Measurements from ENCODE around the gene FOXK1.

The FOXK1 gene

DNA sequence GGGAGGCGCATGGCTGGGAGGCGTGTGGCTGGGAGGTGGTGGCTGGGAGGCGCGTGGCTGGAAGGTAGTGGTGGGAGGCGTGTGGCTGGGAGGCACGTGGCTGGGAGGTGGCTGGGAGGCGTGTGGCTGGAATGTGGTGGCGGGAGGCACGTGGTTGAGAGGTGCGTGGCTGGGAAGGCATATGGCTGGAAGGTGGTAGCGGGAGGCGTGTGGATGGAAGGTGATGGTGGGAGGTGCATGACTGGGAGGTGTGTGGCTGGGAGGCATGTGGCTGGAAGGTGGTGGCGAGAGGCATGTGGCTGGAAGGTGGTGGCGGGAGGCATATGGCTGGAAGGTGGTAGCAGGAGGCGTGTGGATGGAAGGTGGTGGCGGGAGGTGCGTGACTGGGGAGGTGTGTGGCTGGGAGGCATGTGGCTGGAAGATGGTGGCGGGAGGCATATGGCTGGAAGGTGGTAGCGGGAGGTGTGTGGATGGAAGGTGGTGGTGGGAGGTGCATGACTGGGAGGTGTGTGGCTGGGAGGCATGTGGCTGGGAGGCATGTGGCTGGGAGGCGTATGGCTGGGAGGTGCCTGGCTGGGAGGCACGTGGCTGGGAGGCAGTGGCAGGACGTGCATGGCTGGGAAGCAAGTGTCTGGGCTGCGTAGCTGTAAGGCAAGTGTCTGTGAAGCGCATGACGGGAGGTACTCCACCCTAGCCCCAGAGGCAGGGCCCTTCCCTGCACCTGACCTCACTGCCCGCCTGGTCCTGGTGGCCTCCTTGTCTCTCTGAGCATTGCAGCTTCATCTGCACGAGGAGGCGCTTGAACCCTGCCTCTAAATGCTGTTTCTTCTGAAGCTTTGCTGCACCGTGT, 35.1 kb downstream of the FOXK1 start:
- Mint-ChIP-seq H3K36me3 (ENCODE audit: low read depth) (peaks cover 12% of the 10 kb centered on the region), H3K27ac (peak overlapping the region; percentile 68), H3K4me3 (no peak overlapping the region), H3K27me3 (no peaks in the 10 kb centered on the region), H3K4me1 (ENCODE audit: low read depth) (peaks cover 44% of the 10 kb centered on the region), H3K9me3 (no peaks in the 10 kb centered on the region)

DNA sequence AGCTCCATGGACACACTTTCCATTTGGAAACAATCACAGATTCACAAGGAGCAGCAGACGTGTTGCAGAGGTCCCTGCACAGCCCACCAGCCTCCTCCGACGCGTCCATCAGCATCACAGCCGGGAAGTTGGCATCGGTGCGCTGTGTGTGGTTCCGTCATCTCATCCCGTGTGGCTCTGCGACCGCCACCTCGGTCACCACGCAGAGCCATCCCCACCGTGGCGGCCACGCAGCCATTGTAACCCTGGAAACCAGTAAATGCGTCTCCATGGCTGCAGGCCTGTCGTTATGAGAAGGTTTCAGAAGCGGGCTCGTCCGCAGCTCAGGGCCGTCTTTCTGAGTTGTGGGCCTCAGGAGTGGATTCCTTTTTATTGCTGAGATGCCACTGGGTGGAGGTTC, 36.0 kb downstream of the FOXK1 start:
- peaks cover 39% of the 10 kb centered on the region for H3K4me1 Mint-ChIP-seq (ENCODE audit: low read depth)
- no peaks in the 10 kb centered on the region for H3K9me3 Mint-ChIP-seq
- H3K36me3 Mint-ChIP-seq (ENCODE audit: low read depth), result peaks cover 14% of the 10 kb centered on the region
- no peak overlapping the region for H3K27ac Mint-ChIP-seq
- no peak overlapping the region for H3K4me3 Mint-ChIP-seq
- H3K27me3 Mint-ChIP-seq, result no peaks in the 10 kb centered on the region

DNA sequence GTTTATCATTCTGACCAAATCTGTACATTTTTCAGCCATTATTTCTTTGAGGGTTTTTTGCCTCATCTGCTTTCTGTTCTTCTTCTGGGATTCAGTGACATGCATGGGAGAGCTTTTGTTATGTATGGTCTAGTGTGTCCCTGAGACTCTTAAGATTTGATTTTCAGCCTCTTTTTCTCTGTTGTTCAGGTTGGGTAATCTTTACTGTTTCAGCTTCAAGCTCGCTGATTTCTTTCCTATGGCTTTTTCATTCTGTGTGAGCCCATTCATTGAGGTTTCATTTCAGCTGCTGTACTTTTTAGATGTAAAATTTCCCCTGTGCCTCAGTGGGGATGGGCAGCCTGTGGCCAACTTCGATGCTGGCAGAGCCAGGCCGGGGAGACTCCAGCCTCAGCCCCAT, 38.1 kb downstream of the FOXK1 start:
- Mint-ChIP-seq H3K4me3 (no peak overlapping the region), H3K27me3 (no peaks in the 10 kb centered on the region), H3K36me3 (ENCODE audit: low read depth) (peaks cover 10% of the 10 kb centered on the region), H3K27ac (no peak overlapping the region), H3K4me1 (ENCODE audit: low read depth) (peaks cover 47% of the 10 kb centered on the region), H3K9me3 (no peaks in the 10 kb centered on the region)

DNA sequence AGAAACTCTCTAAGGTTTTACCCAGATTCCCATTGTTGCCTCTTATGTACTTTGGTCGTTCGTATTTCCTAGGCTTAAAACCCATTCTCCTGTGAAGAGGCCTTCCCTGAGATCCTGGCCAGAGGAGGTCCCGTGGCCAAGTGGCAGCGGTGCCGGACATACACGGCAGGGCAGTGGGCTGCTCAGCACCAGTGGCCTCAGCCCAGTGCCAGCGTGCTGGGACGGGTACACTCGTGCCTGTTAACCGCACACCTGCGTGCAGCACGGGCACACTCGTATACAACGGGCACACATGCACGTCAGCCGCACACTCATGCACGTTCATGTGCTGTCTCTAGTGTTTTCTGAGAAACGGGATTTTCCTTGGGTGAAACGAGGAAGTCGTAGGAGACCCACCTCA, 40.2 kb downstream of the FOXK1 start:
- Mint-ChIP-seq H3K4me3 (no peak overlapping the region), H3K27me3 (no peaks in the 10 kb centered on the region), H3K36me3 (ENCODE audit: low read depth) (peaks cover 10% of the 10 kb centered on the region), H3K4me1 (ENCODE audit: low read depth) (peaks cover 57% of the 10 kb centered on the region), H3K9me3 (no peaks in the 10 kb centered on the region), H3K27ac (no peak overlapping the region)

DNA sequence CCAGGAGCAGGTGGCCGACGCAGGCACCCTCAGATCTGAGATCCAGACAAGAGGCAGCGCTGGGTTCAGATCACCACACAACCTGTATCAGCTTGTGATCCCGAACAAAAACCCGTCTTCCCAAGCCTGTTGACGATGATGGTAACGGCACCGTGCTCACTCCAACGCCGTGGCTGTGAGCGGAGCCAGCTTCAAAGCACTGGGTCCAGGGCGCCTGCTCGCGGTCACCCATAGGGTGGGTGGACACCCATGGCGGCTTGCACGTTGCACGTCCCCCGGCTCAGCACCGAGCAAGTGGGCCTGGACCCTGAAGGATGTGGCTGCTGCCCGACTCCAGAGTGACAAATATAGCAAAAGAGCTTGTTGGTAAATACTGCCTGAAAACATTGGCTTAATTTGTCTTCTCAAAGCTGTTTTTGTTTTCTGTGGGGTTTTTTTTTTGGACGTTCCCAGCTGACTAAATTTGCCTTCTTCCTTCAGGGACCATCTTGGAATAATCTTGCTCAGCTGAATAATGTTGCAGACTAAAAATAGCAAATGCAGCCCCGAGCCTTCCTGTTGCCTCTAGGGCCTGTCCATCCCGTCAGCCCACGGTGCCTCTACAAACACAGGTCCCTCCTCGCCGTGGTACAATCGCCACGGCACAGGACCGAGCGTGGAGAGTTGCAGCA, 41.0 kb downstream of the FOXK1 start:
- H3K4me3 Mint-ChIP-seq, result no peak overlapping the region
- H3K4me1 Mint-ChIP-seq (ENCODE audit: low read depth), result peaks cover 57% of the 10 kb centered on the region
- no peak overlapping the region for H3K27ac Mint-ChIP-seq
- H3K36me3 Mint-ChIP-seq (ENCODE audit: low read depth), result peaks cover 11% of the 10 kb centered on the region
- H3K9me3 Mint-ChIP-seq, result no peaks in the 10 kb centered on the region
- no peaks in the 10 kb centered on the region for H3K27me3 Mint-ChIP-seq

DNA sequence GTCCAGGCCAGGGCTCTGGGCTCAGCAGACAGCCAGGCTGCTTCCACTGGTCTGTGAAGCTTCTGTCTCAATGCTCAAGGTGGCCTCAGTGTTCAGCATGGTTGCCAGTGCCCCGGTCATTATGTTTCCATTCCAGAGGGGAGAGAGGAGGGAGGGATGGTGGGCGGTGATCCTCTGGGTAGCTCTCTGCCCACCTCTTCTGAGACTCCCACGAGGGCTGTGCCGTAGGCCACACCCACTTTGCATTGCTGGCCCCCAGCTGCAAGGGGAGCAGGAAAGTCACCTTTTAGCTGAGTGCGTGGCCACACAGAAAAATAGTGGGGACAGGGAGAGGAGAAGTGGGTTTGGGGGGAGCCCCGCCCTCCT, 42.5 kb downstream of the FOXK1 start:
- H3K36me3 Mint-ChIP-seq (ENCODE audit: low read depth), result peaks cover 13% of the 10 kb centered on the region
- peaks cover 64% of the 10 kb centered on the region for H3K4me1 Mint-ChIP-seq (ENCODE audit: low read depth)

DNA sequence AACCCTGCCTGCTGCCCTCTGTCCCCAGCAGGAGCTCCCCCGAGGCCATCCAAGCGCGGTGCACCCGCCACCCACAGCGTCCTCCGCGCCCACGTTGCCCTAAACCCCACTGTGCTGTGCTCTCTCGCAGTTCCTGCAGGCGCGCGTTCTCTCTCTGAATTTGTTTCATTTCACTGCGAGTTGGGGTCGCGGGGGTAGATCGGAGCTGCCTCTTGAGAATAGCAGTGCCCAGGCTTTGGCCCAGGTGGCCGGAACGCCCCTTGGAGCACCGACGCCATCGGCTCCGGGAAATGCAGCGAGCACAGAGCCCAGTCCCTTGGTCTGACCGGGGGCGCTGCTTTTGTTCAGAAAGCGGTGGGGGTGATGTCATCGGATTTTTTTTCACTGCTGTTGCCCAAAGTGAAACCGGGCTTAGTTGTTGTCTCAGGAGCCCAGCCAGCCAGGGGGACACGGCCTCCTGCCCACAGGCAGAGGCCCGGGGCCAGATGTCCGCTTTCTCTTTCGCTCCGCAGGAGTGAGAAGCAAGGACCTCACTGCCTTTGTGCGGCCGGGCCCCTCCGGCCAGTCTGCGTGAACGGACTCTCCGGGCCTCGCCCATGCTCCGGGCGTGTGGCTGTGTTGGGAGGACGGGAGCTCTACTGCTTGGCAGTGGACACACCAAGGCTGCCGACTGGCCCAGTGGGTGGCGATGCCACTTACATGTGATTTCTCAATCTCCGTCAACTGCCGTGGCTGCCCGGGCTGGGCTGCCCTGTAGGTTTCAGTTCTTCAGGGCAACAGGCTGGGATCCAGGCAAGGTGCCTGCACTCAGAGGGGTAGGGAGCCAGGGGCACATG, 43.1 kb downstream of the FOXK1 start:
- H3K4me3 Mint-ChIP-seq, result peak overlapping the region; percentile 83

More for the DNA sequence above, 42.5 kb downstream of the FOXK1 start:
- H3K4me3 Mint-ChIP-seq, result peak overlapping the region; percentile 83
- H3K9me3 Mint-ChIP-seq, result no peaks in the 10 kb centered on the region
- H3K27me3 Mint-ChIP-seq, result no peaks in the 10 kb centered on the region
- H3K27ac Mint-ChIP-seq, result peak overlapping the region; percentile 89

DNA sequence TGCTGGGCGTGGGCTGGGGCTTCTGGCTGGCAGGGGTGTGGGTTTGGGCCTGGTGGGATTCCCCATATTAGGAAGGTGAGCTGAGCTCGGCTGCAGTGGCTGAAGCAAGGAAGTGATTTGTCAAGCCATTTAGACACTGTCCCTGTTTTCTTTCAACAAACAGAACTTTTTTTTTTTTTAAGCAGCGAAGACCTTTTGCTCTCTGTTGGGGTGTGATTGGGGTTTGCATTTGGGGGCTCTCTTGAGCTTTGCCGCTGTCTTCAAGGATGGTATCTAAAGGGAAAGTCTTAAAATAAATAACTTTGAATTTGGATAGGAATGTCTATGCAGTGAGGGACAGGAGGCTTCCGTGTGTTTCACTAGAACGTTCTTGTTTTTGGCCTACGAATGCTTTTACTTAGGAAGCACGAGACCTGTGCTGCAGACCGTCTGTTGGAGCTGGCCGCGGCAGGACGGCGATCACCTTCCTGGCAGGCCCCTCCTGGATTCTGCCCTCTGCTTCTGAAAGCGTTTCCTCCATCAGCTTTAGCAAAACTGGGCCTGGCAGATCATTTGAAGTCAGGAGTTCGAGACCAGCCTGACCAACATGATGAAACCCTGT, 43.9 kb downstream of the FOXK1 start:
- H3K4me1 Mint-ChIP-seq (ENCODE audit: low read depth), result peaks cover 64% of the 10 kb centered on the region

More for the DNA sequence above, 43.1 kb downstream of the FOXK1 start:
- Mint-ChIP-seq H3K4me1 (ENCODE audit: low read depth) (peaks cover 64% of the 10 kb centered on the region), H3K27me3 (no peaks in the 10 kb centered on the region), H3K9me3 (no peaks in the 10 kb centered on the region), H3K27ac (peak overlapping the region; percentile 89), H3K36me3 (ENCODE audit: low read depth) (peaks cover 8% of the 10 kb centered on the region)

DNA sequence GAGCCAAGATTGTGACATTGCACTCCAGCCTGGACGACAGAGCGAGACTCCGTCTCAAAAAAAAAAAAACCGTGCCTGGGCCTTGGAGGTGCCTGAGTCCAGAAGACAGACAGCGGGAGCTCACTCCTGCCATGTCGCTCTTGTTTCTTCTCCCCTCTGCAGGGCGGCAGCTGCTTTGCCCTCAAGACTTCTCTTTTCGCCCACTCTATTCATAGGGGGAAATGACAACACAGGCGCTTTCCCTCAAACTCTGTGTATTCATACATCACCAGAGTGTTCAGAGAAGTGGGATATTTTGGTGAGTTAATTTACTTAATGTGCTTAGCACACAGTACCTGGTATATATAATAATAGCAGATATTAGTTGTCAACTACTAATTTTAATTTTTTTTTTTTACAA, 44.5 kb downstream of the FOXK1 start:
- Mint-ChIP-seq H3K4me3 (peak overlapping the region; percentile 35), H3K9me3 (no peaks in the 10 kb centered on the region), H3K27me3 (no peaks in the 10 kb centered on the region), H3K36me3 (ENCODE audit: low read depth) (peaks cover 8% of the 10 kb centered on the region), H3K4me1 (ENCODE audit: low read depth) (peaks cover 67% of the 10 kb centered on the region), H3K27ac (peak overlapping the region; percentile 89)

More for the DNA sequence above, 43.9 kb downstream of the FOXK1 start:
- Mint-ChIP-seq H3K4me3 (peak overlapping the region; percentile 83), H3K27ac (peak overlapping the region; percentile 89), H3K9me3 (no peaks in the 10 kb centered on the region), H3K36me3 (ENCODE audit: low read depth) (peaks cover 8% of the 10 kb centered on the region), H3K27me3 (no peaks in the 10 kb centered on the region)

DNA sequence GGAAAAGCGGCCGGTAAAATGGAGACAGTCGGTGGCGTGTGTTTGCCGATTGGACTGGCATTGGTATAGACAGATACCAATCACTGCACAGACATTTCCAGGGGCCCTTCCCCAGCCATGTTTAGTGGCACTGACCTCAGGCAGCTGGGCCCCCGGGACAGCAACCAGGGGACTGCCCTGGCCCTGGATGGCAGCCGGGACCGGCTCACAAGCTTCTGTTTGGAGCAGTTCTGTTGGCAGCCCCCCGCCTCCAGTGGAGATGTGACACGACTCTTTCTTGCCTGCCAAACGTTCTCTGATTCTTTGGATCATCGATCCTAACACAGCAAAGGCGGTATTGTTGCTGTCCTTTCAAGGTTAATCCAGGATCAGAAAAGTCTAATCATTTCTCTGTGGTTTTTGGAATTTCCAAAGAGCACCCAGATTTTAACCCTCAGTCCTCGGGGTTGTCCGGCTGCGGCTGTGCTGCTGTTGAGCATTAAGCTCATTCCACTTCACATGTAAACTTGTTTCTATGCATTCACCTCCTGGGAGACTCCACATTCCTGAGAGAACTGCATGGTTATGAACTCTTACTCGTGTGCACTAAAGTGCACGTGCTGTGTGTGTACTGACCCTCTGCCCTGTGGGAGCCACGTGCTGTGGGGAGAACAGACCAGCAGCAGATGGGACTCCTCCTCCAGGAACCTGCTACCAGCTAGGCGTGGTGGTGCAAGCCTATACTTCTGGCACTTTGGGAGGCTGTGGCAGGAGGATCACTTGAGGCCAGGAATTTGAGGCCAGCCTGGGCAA, 46.0 kb downstream of the FOXK1 start:
- no peaks in the 10 kb centered on the region for H3K9me3 Mint-ChIP-seq
- H3K36me3 Mint-ChIP-seq (ENCODE audit: low read depth), result peaks cover 18% of the 10 kb centered on the region
- H3K27me3 Mint-ChIP-seq, result no peaks in the 10 kb centered on the region
- H3K4me3 Mint-ChIP-seq, result no peak overlapping the region
- H3K4me1 Mint-ChIP-seq (ENCODE audit: low read depth), result peaks cover 67% of the 10 kb centered on the region
- H3K27ac Mint-ChIP-seq, result no peak overlapping the region

DNA sequence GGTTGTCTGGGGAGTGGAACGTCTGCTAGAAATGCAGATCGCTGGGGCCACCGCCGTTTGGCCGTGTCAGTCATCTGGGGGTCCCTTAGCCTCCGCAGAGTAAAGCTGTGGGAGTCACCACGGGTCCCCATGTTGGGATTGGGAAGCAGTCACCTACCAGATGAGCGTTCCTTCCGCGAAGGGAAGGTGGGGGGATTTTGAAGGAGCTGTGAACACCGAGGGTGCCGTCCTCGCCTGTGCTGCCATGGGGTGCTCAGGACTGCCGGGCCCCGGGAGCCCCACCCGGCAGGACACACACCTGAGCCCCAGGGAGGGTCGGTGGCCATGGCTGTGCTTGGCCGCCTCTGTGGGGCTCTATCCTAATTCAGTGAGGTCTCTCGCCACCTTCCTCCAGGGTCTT, 47.2 kb downstream of the FOXK1 start:
- Mint-ChIP-seq H3K4me1 (ENCODE audit: low read depth) (peaks cover 67% of the 10 kb centered on the region), H3K36me3 (ENCODE audit: low read depth) (peaks cover 28% of the 10 kb centered on the region), H3K4me3 (no peak overlapping the region), H3K9me3 (no peaks in the 10 kb centered on the region), H3K27me3 (no peaks in the 10 kb centered on the region), H3K27ac (no peak overlapping the region)

DNA sequence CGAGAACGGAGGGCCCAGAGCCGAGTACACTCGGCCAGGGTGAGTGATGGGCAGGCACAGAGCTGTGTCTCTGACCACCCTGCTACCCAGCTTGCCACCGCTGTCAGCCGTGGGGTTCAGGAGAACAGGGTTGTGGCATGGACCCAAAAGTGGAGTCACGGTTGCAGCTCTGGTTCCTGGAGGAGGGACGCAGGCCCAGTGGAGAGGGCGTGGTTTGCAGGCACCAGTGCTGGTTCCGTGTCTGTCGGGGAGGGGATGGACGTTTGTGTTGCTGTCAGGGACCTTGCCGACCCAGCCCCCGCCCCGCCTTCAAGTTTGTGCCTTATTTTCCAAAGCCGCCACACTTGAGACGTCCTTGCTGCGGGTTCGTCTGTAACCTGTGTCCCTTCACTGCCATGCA, 48.2 kb downstream of the FOXK1 start:
- Mint-ChIP-seq H3K9me3 (no peaks in the 10 kb centered on the region), H3K4me3 (peak overlapping the region; percentile 20), H3K4me1 (ENCODE audit: low read depth) (peaks cover 67% of the 10 kb centered on the region), H3K36me3 (ENCODE audit: low read depth) (peaks cover 29% of the 10 kb centered on the region), H3K27me3 (no peaks in the 10 kb centered on the region), H3K27ac (no peak overlapping the region)

DNA sequence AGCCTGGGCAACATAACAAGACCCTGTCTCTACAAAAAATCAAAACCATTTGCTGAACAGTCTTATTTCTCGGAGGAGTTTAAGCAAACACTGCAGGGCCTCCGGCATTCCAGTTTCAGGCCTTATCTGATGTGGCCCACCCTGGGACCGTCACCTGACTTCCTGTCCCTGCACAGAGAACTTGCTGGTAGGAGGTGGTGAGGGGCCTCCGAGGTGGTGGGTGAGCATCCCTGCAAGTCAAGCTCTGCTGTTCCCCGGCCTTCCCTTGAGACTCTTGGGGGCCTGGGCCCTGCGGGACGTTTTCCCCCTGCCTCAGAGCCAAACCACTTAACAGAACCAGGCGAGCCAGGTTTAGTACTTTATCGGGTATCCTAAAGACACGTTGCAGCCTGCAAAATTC, 48.9 kb downstream of the FOXK1 start:
- peaks cover 29% of the 10 kb centered on the region for H3K36me3 Mint-ChIP-seq (ENCODE audit: low read depth)
- peak overlapping the region; percentile 31 for H3K27ac Mint-ChIP-seq
- no peaks in the 10 kb centered on the region for H3K9me3 Mint-ChIP-seq
- H3K27me3 Mint-ChIP-seq, result no peaks in the 10 kb centered on the region
- peaks cover 64% of the 10 kb centered on the region for H3K4me1 Mint-ChIP-seq (ENCODE audit: low read depth)
- no peak overlapping the region for H3K4me3 Mint-ChIP-seq

DNA sequence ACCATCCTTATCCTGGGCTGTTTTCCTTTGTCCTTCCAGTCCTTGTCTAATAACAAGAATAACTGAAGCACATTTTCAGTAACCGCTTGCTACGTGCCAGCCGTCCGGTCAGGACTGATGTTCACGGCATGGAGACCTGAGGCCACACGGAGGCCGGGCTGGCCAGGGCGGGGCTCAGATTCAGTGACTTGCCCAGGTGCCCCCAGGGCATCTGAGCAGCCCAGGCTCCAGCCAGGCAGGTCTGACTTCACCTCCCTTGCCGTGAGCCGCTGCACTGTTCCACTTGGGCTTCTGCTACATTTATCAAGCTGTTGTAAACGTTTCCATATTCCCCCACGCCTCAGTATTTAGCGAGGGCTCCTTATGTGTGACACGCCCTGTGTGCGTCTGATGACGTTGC, 49.7 kb downstream of the FOXK1 start:
- Mint-ChIP-seq H3K36me3 (ENCODE audit: low read depth) (peaks cover 29% of the 10 kb centered on the region), H3K27ac (peak overlapping the region; percentile 21), H3K27me3 (no peaks in the 10 kb centered on the region), H3K4me3 (no peak overlapping the region), H3K9me3 (no peaks in the 10 kb centered on the region), H3K4me1 (ENCODE audit: low read depth) (peaks cover 58% of the 10 kb centered on the region)

Data from stimulated activated naive CD8-positive, alpha-beta T cell treated with anti-CD3 and anti-CD28 coated beads, Interleukin-15, Interleukin-2, amounts not matched to agents 100 ng/mL and 50 ng/mL, for 24 hours (primary cell).